Choroid plexus epithelial cell (primary cell): ENCODE data around the gene GLYR1.

Experiments used
- DNase-seq: peaks from one replicate; pipeline ENCODE4 v3.0.0-alpha.2; 2010; ENCODE audit warnings: low read depth
- H3K4me3 ChIP-seq: 2 replicates; pipeline ENCODE4 v1.5.1; 2011; ENCODE audit warnings: low read depth, mild to moderate bottlenecking, control low read depth, low read length, moderate library complexity
- CTCF ChIP-seq: conservative IDR thresholded peaks from 2 replicates; pipeline ENCODE4 v1.5.1; 2011; ENCODE audit warnings: low read depth, mild to moderate bottlenecking, control low read depth, inconsistent platforms, low read length, moderate library complexity

The GLYR1 gene

GRCh38 chr16:4869147-4869805 lies 22.2 kb upstream of the GLYR1 start:
- no peak overlapping the region for H3K4me3 ChIP-seq
- no peak for DNase-seq
- no peak for TF ChIP-seq CTCF

- TF ChIP-seq CTCF, result no peak
Observed at GRCh38 chr16:4868535-4868934, 21.4 kb upstream of the GLYR1 start.

GRCh38 chr16:4868026-4868425 lies 20.9 kb upstream of the GLYR1 start:
- no peak overlapping the region for H3K4me3 ChIP-seq
- TF ChIP-seq CTCF, result no peak
- DNase-seq, result no peak

More at GRCh38 chr16:4868535-4868934, 21.4 kb upstream of the GLYR1 start:
- DNase-seq, result no peak
- H3K4me3 ChIP-seq, result no peak overlapping the region

GRCh38 chr16:4866586-4866985 lies 19.5 kb upstream of the GLYR1 start:
- DNase-seq, result no peak
- H3K4me3 ChIP-seq, result no peak overlapping the region
- no peak for TF ChIP-seq CTCF

GRCh38 chr16:4865231-4865860 lies 18.3 kb upstream of the GLYR1 start:
- no peak overlapping the region for H3K4me3 ChIP-seq
- no peak for DNase-seq
- no peak for TF ChIP-seq CTCF

- no peak for TF ChIP-seq CTCF
- H3K4me3 ChIP-seq, result no peak overlapping the region
- no peak for DNase-seq
Observed at GRCh38 chr16:4864728-4865127, 17.6 kb upstream of the GLYR1 start.

- H3K4me3 ChIP-seq, result no peak overlapping the region
- DNase-seq, result no peak
- no peak for TF ChIP-seq CTCF
Observed at GRCh38 chr16:4862639-4863038, 15.6 kb upstream of the GLYR1 start.
